Left colon (tissue), 2 donors: Measurements from ENCODE around the gene ERICH2. TPM values are rescaled to one million over a fixed set of nuclear protein-coding genes. Genes with fewer than 3 reads are reported as not detected.
"Not testable (repeated sequence)": the region's sequence is repeated elsewhere in the genome, so short reads cannot be mapped to it uniquely, and the experiment has no call there.

Source experiments
- ATAC-seq: fragments of 200-7000 bp; cut with Tn5 transposase; one replicate; pipeline ENCODE4 v1.9.1; 2020; ENCODE audit warnings: mild to moderate bottlenecking, moderate library complexity
- DNase-seq, 2 donors: peaks; one replicate each; pipeline ENCODE4 v3.0.0-alpha.2; 2020
- intact Hi-C, 2 donors: fragments of 100-400 bp; cut with DNase I in 1 of 2; cut with micrococcal nuclease in 1 of 2; formaldehyde crosslinking; loops; one replicate each; pipeline versions ENCODE4 v1.11.2 to v1.14.0; 2022; cut with DNase I, micrococcal nuclease
- long read RNA-seq: library from polyadenylated mRNA; unstranded; transcript quantifications from one replicate; pipeline ENCODE4 v2.0.0, GENCODE V29; 2021
- total RNA-seq, 2 donors: library from RNA; stranded (reverse); fragmentation: NEBNext Ultra II Directional; extraction: Animal tissue kit (Norgen Biotek cat#: 25700); gene quantifications; one replicate each; pipeline ENCODE4 v1.2.1, GENCODE V29; 2021
- donor health status: DM: no; HTN: no; CAD: no.
- donor health status: DM: yes; HTN: yes; CAD: no.

ERICH2 gene
- total RNA-seq: not detected
- long read RNA-seq: 0 reads

- intact Hi-C loops: no loop called here
- ATAC-seq (peak; percentile 51), DNase-seq (peak; percentile 43 to 54)
These were observed at the start of gene ERICH2 for GRCh38 chr2:170770008-170770605. TSS of gene ERICH2 (plus strand) at chr2:170770378. CDS start at chr2:170770682, 304 bp downstream.

GRCh38 chr2:170721678-170722077, 48.5 kb upstream of the ERICH2 start:
- ATAC-seq (no peak), DNase-seq (no peak)
- intact Hi-C loops: no loop called here

- intact Hi-C loops: no loop called here
- ATAC-seq: no peak
- no peak for DNase-seq
These were observed 47.9 kb upstream of the ERICH2 start for GRCh38 chr2:170722301-170722700.

GRCh38 chr2:170723446-170723958, 46.7 kb upstream of the ERICH2 start:
- ATAC-seq (no peak), DNase-seq (no peak)
- intact Hi-C loops: no loop called here

- no peak for ATAC-seq
- intact Hi-C loops: no loop called here
These were observed 36.2 kb upstream of the ERICH2 start for GRCh38 chr2:170733798-170734600.

GRCh38 chr2:170734601-170735000, 35.6 kb upstream of the ERICH2 start:
- ATAC-seq, DNase-seq, intact Hi-C loops: not testable (repeated sequence)

More at GRCh38 chr2:170733798-170734600, 36.2 kb upstream of the ERICH2 start:
- DNase-seq: no peak

- intact Hi-C loops: no loop called here
- no peak for DNase-seq
- no peak for ATAC-seq
These were observed 33.5 kb upstream of the ERICH2 start for GRCh38 chr2:170736628-170737027.

GRCh38 chr2:170737406-170737805, 32.8 kb upstream of the ERICH2 start:
- intact Hi-C loops: no loop called here
- DNase-seq: no peak
- ATAC-seq: no peak

GRCh38 chr2:170737821-170738220, 32.4 kb upstream of the ERICH2 start:
- intact Hi-C loops: no loop called here
- ATAC-seq: no peak

GRCh38 chr2:170739048-170739447, 31.1 kb upstream of the ERICH2 start:
- no peak for DNase-seq
- no peak for ATAC-seq
- intact Hi-C loops: no loop called here

More at GRCh38 chr2:170737821-170738220, 32.4 kb upstream of the ERICH2 start:
- DNase-seq: no peak

- ATAC-seq: no peak
These were observed 30.6 kb upstream of the ERICH2 start for GRCh38 chr2:170739507-170740046.

GRCh38 chr2:170740660-170741059, 29.5 kb upstream of the ERICH2 start:
- DNase-seq (no peak), ATAC-seq (no peak)
- intact Hi-C loops: no loop called here

More at GRCh38 chr2:170739507-170740046, 30.6 kb upstream of the ERICH2 start:
- intact Hi-C loops: no loop called here
- no peak for DNase-seq

GRCh38 chr2:170742000-170742399, 28.2 kb upstream of the ERICH2 start:
- no peak for DNase-seq
- intact Hi-C loops: no loop called here
- no peak for ATAC-seq

- no peak for DNase-seq
- no peak for ATAC-seq
- intact Hi-C loops: no loop called here
These were observed 27.2 kb upstream of the ERICH2 start for GRCh38 chr2:170742896-170743529.

GRCh38 chr2:170743530-170744239, 26.5 kb upstream of the ERICH2 start:
- ATAC-seq: no peak
- intact Hi-C loops: no loop called here
- no peak for DNase-seq

- intact Hi-C loops: no loop called here
- DNase-seq (no peak), ATAC-seq (no peak)
These were observed 25.8 kb upstream of the ERICH2 start for GRCh38 chr2:170744248-170745002.

- no peak for DNase-seq
- intact Hi-C loops: no loop called here
- ATAC-seq: no peak
These were observed 24.9 kb upstream of the ERICH2 start for GRCh38 chr2:170745305-170745704.

- ATAC-seq: no peak
- intact Hi-C loops: no loop called here
- no peak for DNase-seq
These were observed 22.3 kb upstream of the ERICH2 start for GRCh38 chr2:170747921-170748320.
